GM12872 (cell line): ENCODE data around the gene AARS1.

ENCODE experiments used
- CTCF ChIP-seq: IDR thresholded peaks from 3 replicates; pipeline ENCODE4 v1.5.1; 2011; ENCODE audit warnings: low read depth, mild to moderate bottlenecking, low read length, moderate library complexity; ENCODE audit not compliant: insufficient read depth

Gene AARS1

GRCh38 chr16:70304892-70305448 lies 15.7 kb upstream of the AARS1 start:
- TF ChIP-seq CTCF, result no peak

GRCh38 chr16:70302745-70303144 lies 13.4 kb upstream of the AARS1 start:
- no peak for TF ChIP-seq CTCF

- no peak for TF ChIP-seq CTCF
Measured at GRCh38 chr16:70301121-70301520, 11.8 kb upstream of the AARS1 start.

GRCh38 chr16:70298988-70299938 lies 10.0 kb upstream of the AARS1 start, which contains the start of gene DDX19B:
Gene DDX19B, plus strand, starts transcription at chr16:70299186. Its CDS starts 112 bp downstream, at chr16:70299298.
- TF ChIP-seq CTCF, result no peak

GRCh38 chr16:70295634-70296033 lies 6.3 kb upstream of the AARS1 start:
- no peak for TF ChIP-seq CTCF

- TF ChIP-seq CTCF, result no peak
Measured at GRCh38 chr16:70294385-70295025, 5.2 kb upstream of the AARS1 start.

- no peak for TF ChIP-seq CTCF
Measured at GRCh38 chr16:70290949-70291519, 1.7 kb upstream of the AARS1 start.
